PC-9 (cell line): ENCODE results near the gene SLC22A2. TPM values are rescaled to one million over a fixed set of nuclear protein-coding genes. Genes with fewer than 3 reads are reported as not detected.

Source experiments
- BruUV-seq: library from RNA; stranded (reverse); fragments of 400-500 nt; replicated peaks from 2 replicates; lab custom pipeline; 2021; lab: Mats Ljungman, UMichigan
- CTCF ChIA-PET: fragments of 300-600 bp; sonication (Branson Sonifier 250); formaldehyde crosslinking; loops from one replicate; lab custom pipeline; 2022; ENCODE audit warnings: antibody characterized with exemption; lab: Charles Lee
- POLR2A ChIA-PET: fragments of 300-600 bp; sonication (Branson Sonifier 250); formaldehyde crosslinking; loops from one replicate; lab custom pipeline; 2022; ENCODE audit warnings: antibody characterized with exemption; ENCODE audit not compliant: unreplicated experiment; lab: Charles Lee
- DNase-seq, 2 experiments: peaks; one replicate each; pipeline versions ENCODE4 v3.0.0 to v3.0.0-alpha.2; 2015 to 2022; ENCODE audit warnings: mixed read lengths in 1 of 2
- H2AFZ ChIP-seq: fragments of 200-600 bp; sonication (generic); 2 replicates; pipeline ENCODE4 v1.8.1; 2017; ENCODE audit warnings: antibody characterized with exemption
- H3F3A ChIP-seq: fragments of 200-600 bp; sonication (generic); 2 replicates; pipeline ENCODE4 v1.8.1; 2017; ENCODE audit warnings: antibody characterized with exemption, mild to moderate bottlenecking, low read depth; ENCODE audit not compliant: insufficient read depth
- H3K27ac ChIP-seq: fragments of 200-600 bp; sonication (generic); 2 replicates; pipeline ENCODE4 v1.6.1; 2016; ENCODE audit warnings: mixed run types
- H3K27me3 ChIP-seq: fragments of 200-600 bp; sonication (generic); 2 replicates; pipeline ENCODE4 v1.6.1; 2016; ENCODE audit warnings: low read depth, mixed run types; ENCODE audit not compliant: insufficient read depth
- H3K36me3 ChIP-seq: fragments of 200-600 bp; sonication (generic); 2 replicates; pipeline ENCODE4 v1.6.1; 2016; ENCODE audit warnings: low read depth, mixed run types
- H3K4me1 ChIP-seq: fragments of 200-600 bp; sonication (generic); replicated peaks from 2 replicates; pipeline ENCODE4 v1.6.1; 2016; ENCODE audit warnings: mixed run types; ENCODE audit not compliant: insufficient read depth
- H3K4me2 ChIP-seq: fragments of 200-600 bp; sonication (generic); 2 replicates; pipeline ENCODE4 v1.6.1; 2017; ENCODE audit warnings: mixed run types
- H3K4me3 ChIP-seq: fragments of 200-600 bp; sonication (generic); 2 replicates; pipeline ENCODE4 v1.6.1; 2016; ENCODE audit warnings: mixed run types
- H3K79me2 ChIP-seq: fragments of 200-600 bp; sonication (generic); 2 replicates; pipeline ENCODE4 v1.6.1; 2017; ENCODE audit warnings: low read depth, mixed run types
- H3K9me2 ChIP-seq: fragments of 200-600 bp; sonication (generic); 2 replicates; pipeline ENCODE4 v1.8.1; 2017; ENCODE audit warnings: mild to moderate bottlenecking; ENCODE audit not compliant: insufficient read depth
- H3K9me3 ChIP-seq: fragments of 200-600 bp; sonication (generic); 2 replicates; pipeline ENCODE4 v1.8.1; 2016; ENCODE audit warnings: low read depth; ENCODE audit not compliant: insufficient read depth
- H4K20me1 ChIP-seq: fragments of 200-600 bp; sonication (generic); 2 replicates; pipeline ENCODE4 v1.8.1; 2017; ENCODE audit not compliant: insufficient read depth
- EZH2 ChIP-seq: fragments of 200-600 bp; sonication (generic); IDR thresholded peaks from 2 replicates; pipeline ENCODE4 v1.8.0; 2017; ENCODE audit warnings: antibody characterized with exemption, low read depth
- intact Hi-C: fragments of 100-400 bp; cut with micrococcal nuclease; formaldehyde crosslinking; loops from one replicate; pipeline ENCODE4 v1.10.0; 2022; ENCODE audit not compliant: unreplicated experiment
- total RNA-seq: library from RNA; stranded (reverse); gene quantifications from 2 replicates; pipeline ENCODE4 v1.2.3, GENCODE V29; 2021
- TF ChIP-seq, protein P1 (sequence below): fragments of 200-600 bp; sonication (generic); conservative IDR thresholded peaks from 2 replicates; pipeline ENCODE4 v1.6.1; 2017; ENCODE audit warnings: mixed run types, antibody characterized with exemption, mild to moderate bottlenecking, moderate library complexity

SLC22A2 gene
- total RNA-seq, 1 experiment from 2014 or later: not detected

DNA sequence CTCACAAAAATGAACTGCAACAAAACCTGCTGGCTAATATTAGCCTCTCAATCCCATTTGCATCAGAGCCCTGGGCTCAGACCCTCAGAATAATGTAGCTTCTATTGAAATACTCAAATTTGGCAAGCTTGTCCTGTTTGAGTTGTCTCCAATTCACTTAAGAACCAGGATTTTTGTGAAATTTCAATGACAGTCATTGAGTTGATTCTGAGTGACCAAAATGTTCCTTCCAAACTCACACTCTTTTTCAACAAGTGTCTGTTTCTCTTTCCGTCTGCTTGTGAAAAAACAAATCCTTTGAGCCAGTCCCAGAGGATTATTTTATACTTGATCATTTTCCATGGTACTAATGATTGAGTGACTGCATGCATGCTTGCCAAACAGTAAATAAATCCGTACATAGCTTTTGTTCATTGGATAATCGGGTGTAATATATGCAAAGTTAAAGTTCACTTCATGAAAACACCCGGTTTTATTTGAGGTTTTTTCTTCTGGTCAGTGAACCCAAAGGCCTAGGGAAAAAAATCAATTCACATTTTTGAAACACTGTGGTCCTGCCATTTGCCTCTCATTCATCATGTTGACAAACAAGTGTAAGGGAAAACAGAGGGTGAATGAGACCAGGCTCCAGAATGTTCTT, 16.4 kb upstream of the SLC22A2 start:
- DNase-seq: no peak
- no peaks in the 10 kb centered on the region for H4K20me1 ChIP-seq
- no peaks in the 10 kb centered on the region for H3K9me2 ChIP-seq
- H3K27me3 ChIP-seq: no peaks in the 10 kb centered on the region
- TF ChIP-seq, protein P1, sequence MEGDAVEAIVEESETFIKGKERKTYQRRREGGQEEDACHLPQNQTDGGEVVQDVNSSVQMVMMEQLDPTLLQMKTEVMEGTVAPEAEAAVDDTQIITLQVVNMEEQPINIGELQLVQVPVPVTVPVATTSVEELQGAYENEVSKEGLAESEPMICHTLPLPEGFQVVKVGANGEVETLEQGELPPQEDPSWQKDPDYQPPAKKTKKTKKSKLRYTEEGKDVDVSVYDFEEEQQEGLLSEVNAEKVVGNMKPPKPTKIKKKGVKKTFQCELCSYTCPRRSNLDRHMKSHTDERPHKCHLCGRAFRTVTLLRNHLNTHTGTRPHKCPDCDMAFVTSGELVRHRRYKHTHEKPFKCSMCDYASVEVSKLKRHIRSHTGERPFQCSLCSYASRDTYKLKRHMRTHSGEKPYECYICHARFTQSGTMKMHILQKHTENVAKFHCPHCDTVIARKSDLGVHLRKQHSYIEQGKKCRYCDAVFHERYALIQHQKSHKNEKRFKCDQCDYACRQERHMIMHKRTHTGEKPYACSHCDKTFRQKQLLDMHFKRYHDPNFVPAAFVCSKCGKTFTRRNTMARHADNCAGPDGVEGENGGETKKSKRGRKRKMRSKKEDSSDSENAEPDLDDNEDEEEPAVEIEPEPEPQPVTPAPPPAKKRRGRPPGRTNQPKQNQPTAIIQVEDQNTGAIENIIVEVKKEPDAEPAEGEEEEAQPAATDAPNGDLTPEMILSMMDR: no peak
- no peak for TF ChIP-seq EZH2
- H3K4me3 ChIP-seq: no peak overlapping the region
- POLR2A ChIA-PET: no interaction called here
- H3F3A ChIP-seq: no peaks in the 10 kb centered on the region
- CTCF ChIA-PET: no interaction called here
- H3K4me2 ChIP-seq: no peak overlapping the region
- no peaks in the 10 kb centered on the region for H3K9me3 ChIP-seq
- no peak overlapping the region for H2AFZ ChIP-seq
- no peaks in the 10 kb centered on the region for H3K36me3 ChIP-seq
- H3K27ac ChIP-seq: no peak overlapping the region
- H3K79me2 ChIP-seq: no peaks in the 10 kb centered on the region
- no peaks in the 10 kb centered on the region for H3K4me1 ChIP-seq
- no TSS peak for BruUV-seq
- intact Hi-C loops: no loop called here

DNA sequence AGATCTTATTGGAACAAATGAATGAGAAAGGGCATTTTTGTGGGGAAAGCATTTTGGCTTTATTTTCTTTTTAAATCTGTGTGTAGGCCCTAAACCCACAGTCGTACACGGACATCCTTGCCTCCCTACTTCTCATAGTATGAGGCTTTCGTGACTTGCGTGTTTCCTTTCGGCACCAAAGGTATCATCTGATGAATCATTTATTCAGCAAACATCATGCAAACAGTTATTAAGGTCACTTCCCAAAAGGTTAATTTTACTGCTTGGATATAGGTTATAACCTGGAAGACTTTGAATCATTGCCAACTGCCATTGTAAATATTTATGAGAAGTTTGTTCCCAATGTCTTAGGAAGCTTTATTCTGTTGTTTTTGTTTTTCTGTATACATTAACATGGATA, 15.1 kb upstream of the SLC22A2 start:
- no peak overlapping the region for H3K27ac ChIP-seq
- H3K4me2 ChIP-seq: no peak overlapping the region

DNA sequence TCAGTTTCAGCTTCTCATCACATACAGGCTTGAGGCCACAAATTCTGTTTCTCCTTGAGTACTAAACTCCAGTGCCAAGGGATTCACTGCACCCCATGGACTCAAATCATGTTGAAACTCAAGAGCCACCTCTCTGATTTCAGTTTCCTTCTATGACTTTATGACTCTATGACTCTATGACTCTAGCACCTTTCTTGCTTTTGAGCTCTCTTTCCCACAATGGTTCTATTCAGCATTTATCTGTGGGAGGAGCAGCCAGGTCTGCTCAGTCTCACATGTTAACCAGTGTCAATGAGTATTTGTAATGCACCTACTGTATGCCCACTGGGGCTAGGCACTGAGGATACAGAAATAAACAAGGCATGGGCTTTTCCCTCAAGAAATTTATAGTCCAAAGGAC, 14.6 kb upstream of the SLC22A2 start:
- intact Hi-C loops: no loop called here
- Histone ChIP-seq H3K36me3 (no peaks in the 10 kb centered on the region), H3K4me2 (no peak overlapping the region), H3K27me3 (no peaks in the 10 kb centered on the region), H2AFZ (no peak overlapping the region), H3K79me2 (no peaks in the 10 kb centered on the region), H3K4me1 (no peaks in the 10 kb centered on the region), H3K9me3 (no peaks in the 10 kb centered on the region), H4K20me1 (no peaks in the 10 kb centered on the region), H3K9me2 (no peaks in the 10 kb centered on the region), H3F3A (no peaks in the 10 kb centered on the region), H3K4me3 (no peak overlapping the region), H3K27ac (no peak overlapping the region)
- BruUV-seq: no TSS peak
- ChIA-PET POLR2A (no interaction called here), CTCF (no interaction called here)
- TF ChIP-seq, protein P1: no peak
- TF ChIP-seq EZH2: no peak
- no peak for DNase-seq

More for the DNA sequence above, 15.1 kb upstream of the SLC22A2 start:
- Histone ChIP-seq H3K4me1 (no peaks in the 10 kb centered on the region), H3F3A (no peaks in the 10 kb centered on the region), H2AFZ (no peak overlapping the region), H3K9me2 (no peaks in the 10 kb centered on the region), H3K4me3 (no peak overlapping the region), H3K79me2 (no peaks in the 10 kb centered on the region), H3K27me3 (no peaks in the 10 kb centered on the region), H3K36me3 (no peaks in the 10 kb centered on the region), H4K20me1 (no peaks in the 10 kb centered on the region), H3K9me3 (no peaks in the 10 kb centered on the region)
- ChIA-PET POLR2A (no interaction called here), CTCF (no interaction called here)
- no peak for DNase-seq
- intact Hi-C loops: no loop called here
- TF ChIP-seq EZH2: no peak
- TF ChIP-seq, protein P1: no peak
- no TSS peak for BruUV-seq
